Heart right ventricle (tissue), 16 donors: ENCODE data around the gene SHCBP1L. TPM values are rescaled to one million over a fixed set of nuclear protein-coding genes. Genes with fewer than 3 reads are reported as not detected.

Experiments used
- ATAC-seq, 8 donors: fragments of 200-7000 bp; cut with Tn5 transposase; one replicate each; pipeline ENCODE4 v1.9.1; 2020; ENCODE audit warnings: mild to moderate bottlenecking in 8 of 8, moderate library complexity in 8 of 8, moderate number of reproducible peaks in 1 of 8
- DNase-seq, 2 donors: peaks; one replicate each; pipeline ENCODE4 v3.0.0-alpha.2; 2020
- H3K27ac ChIP-seq, 10 donors: fragments of 200-600 bp; sonication (generic) in 2 of 10; one replicate each; pipeline versions ENCODE4 v1.5.0 to v1.8.0; 2020 to 2022; ENCODE audit warnings: mild to moderate bottlenecking in 3 of 10
- H3K27me3 ChIP-seq, 7 donors: fragments of 200-600 bp; one replicate each; pipeline ENCODE4 v1.8.0; 2021 to 2022; ENCODE audit warnings: mild to moderate bottlenecking in 2 of 7
- H3K36me3 ChIP-seq, 9 donors: fragments of 200-600 bp; sonication (generic) in 1 of 9; one replicate each; pipeline versions ENCODE4 v1.5.0 to v1.8.0; 2020 to 2022; ENCODE audit warnings: mild to moderate bottlenecking in 2 of 9
- H3K4me1 ChIP-seq, 9 donors: fragments of 200-600 bp; sonication (generic) in 1 of 9; one replicate each; pipeline versions ENCODE4 v1.5.0 to v1.8.0; 2020 to 2022; ENCODE audit warnings: mild to moderate bottlenecking in 4 of 9
- H3K4me3 ChIP-seq, 10 donors: fragments of 200-600 bp; sonication (generic) in 2 of 10; one replicate each; pipeline versions ENCODE4 v1.5.0 to v1.8.0; 2020 to 2022; ENCODE audit warnings: mild to moderate bottlenecking in 7 of 10, moderate library complexity in 2 of 10
- H3K9me3 ChIP-seq, 11 donors: fragments of 200-600 bp in 10 of 11; sonication (generic) in 2 of 11; one replicate each; pipeline versions ENCODE4 v1.5.0 to v1.8.0; 2013 to 2022; ENCODE audit warnings: mild to moderate bottlenecking in 2 of 11, control low read depth in 1 of 11, moderate library complexity in 1 of 11
- WGBS, 2 donors: extraction: QIAGEN DNeasy Blood & Tissue Kit; methylation state at CpG; one replicate each; pipeline ENCODE4 v1.1.7; 2013; ENCODE audit warnings: inconsistent platforms in 1 of 2; 5-methylcytosine and 5-hydroxymethylcytosine counted together
- intact Hi-C, 10 donors: fragments of 100-400 bp; cut with DNase I; formaldehyde crosslinking; loops; one replicate each; pipeline versions ENCODE4 v1.11.1 to v1.14.2; 2022
- polyA plus RNA-seq, 2 donors: library from polyadenylated mRNA; stranded (reverse); fragments of 200-250 nt; gene quantifications; one replicate each; pipeline ENCODE4 v1.2.3, GENCODE V29; 2013
- total RNA-seq, 10 donors: library from RNA; stranded (reverse); fragmentation: NEBNext Ultra II Directional in 3 of 10; extraction: Animal tissue kit (Norgen Biotek cat#: 25700) in 3 of 10; gene quantifications; one replicate each; pipeline versions ENCODE4 v1.2.1 to v1.2.4, GENCODE V29; 2021 to 2023
- TF ChIP-seq, protein P1 (sequence below), 9 donors: fragments of 200-600 bp; sonication (generic) in 2 of 9; IDR thresholded peaks; one replicate each; pipeline versions ENCODE4 v1.5.0 to v1.8.0; 2021 to 2022; ENCODE audit warnings: antibody characterized with exemption in 9 of 9, mild to moderate bottlenecking in 5 of 9, moderate library complexity in 1 of 9
- donor health status: Arrhythmogenic right ventricular cardiomyopathy.
- donor health status: ischemic (EF 13 %, LVEDD 7.1; RV severe dilation, severe dysfunction).
- donor health status: healthy with polysubstance abuse.
- donor health status: DM: no; HTN: yes; CAD: no.
- donor health status: DM: no; HTN: no; CAD: no.
- donor health status: ischemic (EF 25% LVEDD 6.9; RV normal size, moderate dysfunction).
- donor health status: ischemic (EF 25% LVEDD 5.7; RV mildly dilated, moderate dysfunction).
- donor health status: healthy.
- donor health status: DM: yes; HTN: yes; CAD: no.
- donor health status: Ischemic cardiomyopathy.
- donor health status: ischemic (EF 35%, LVEDD 5.7; RV mildly dilated, moderate dysfunction).
- donor health status: nonischemic (EF 11% LVEDD 7.7; RV severe dilation, severe dysfunction).
- donor health status: DM: yes; HTN: yes; CAD: no.
- donor health status: PGD.
- donor health status: ischemic (EF 29% LVEDD 5.4; RV normal size, mild dysfunction).
- donor health status: nonischemic (EF 23%, LVEDD 6.1; RV moderate dilation, normal function).

Gene SHCBP1L
- total and polyA plus RNA-seq, 12 donors, result 0.09 TPM; not detected in 11

- 74 to 86% methylated on average over 1 of the region's 1 CpG for WGBS, 2 donors
- no peaks in the 10 kb centered on the region for H3K9me3 ChIP-seq
- H3K36me3 ChIP-seq, result no peaks in the 10 kb centered on the region
- TF ChIP-seq, protein P1, sequence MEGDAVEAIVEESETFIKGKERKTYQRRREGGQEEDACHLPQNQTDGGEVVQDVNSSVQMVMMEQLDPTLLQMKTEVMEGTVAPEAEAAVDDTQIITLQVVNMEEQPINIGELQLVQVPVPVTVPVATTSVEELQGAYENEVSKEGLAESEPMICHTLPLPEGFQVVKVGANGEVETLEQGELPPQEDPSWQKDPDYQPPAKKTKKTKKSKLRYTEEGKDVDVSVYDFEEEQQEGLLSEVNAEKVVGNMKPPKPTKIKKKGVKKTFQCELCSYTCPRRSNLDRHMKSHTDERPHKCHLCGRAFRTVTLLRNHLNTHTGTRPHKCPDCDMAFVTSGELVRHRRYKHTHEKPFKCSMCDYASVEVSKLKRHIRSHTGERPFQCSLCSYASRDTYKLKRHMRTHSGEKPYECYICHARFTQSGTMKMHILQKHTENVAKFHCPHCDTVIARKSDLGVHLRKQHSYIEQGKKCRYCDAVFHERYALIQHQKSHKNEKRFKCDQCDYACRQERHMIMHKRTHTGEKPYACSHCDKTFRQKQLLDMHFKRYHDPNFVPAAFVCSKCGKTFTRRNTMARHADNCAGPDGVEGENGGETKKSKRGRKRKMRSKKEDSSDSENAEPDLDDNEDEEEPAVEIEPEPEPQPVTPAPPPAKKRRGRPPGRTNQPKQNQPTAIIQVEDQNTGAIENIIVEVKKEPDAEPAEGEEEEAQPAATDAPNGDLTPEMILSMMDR (IDR thresholded peaks at IDR 0.05), result no peak
- intact Hi-C loops, result no loop called here
- no peak overlapping the region for H3K4me3 ChIP-seq
- no peak for ATAC-seq
- no peaks in the 10 kb centered on the region for H3K4me1 ChIP-seq
- DNase-seq, result no peak
- H3K27me3 ChIP-seq, result peaks cover 0 to 11% (median 0%) of the 10 kb centered on the region in 7 donors
- H3K27ac ChIP-seq, result no peak overlapping the region
Measured at GRCh38 chr1:182925661-182926060, 27.3 kb downstream of the SHCBP1L start.

GRCh38 chr1:182917378-182917777, 35.6 kb downstream of the SHCBP1L start:
- no peak overlapping the region for H3K27ac ChIP-seq
- H3K36me3 ChIP-seq, result no peaks in the 10 kb centered on the region
- peaks cover 0 to 20% (median 0%) of the 10 kb centered on the region in 11 donors for H3K9me3 ChIP-seq
- TF ChIP-seq, protein P1 (IDR thresholded peaks at IDR 0.05), result no peak
- no peaks in the 10 kb centered on the region for H3K4me1 ChIP-seq
- no peak for DNase-seq
- H3K4me3 ChIP-seq, result no peak overlapping the region
- 86 to 91% methylated on average over 3 of the region's 3 CpGs for WGBS, 2 donors
- H3K27me3 ChIP-seq, result peaks cover 0 to 13% (median 0%) of the 10 kb centered on the region in 7 donors
- no peak for ATAC-seq
- intact Hi-C loops, result no loop called here

- DNase-seq (no peak), ATAC-seq (no peak)
- peaks cover 0 to 17% (median 0%) of the 10 kb centered on the region in 11 donors for H3K9me3 ChIP-seq
- H3K4me3 ChIP-seq, result no peak overlapping the region
- 94 to 100% methylated on average over 3 of the region's 3 CpGs for WGBS, 2 donors
- no peaks in the 10 kb centered on the region for H3K36me3 ChIP-seq
- intact Hi-C loops, result no loop called here
- TF ChIP-seq, protein P1 (IDR thresholded peaks at IDR 0.05), result no peak
- no peak overlapping the region for H3K27ac ChIP-seq
- no peaks in the 10 kb centered on the region for H3K4me1 ChIP-seq
- peaks cover 0 to under 1% (median 0%) of the 10 kb centered on the region in 7 donors for H3K27me3 ChIP-seq
Measured at GRCh38 chr1:182913401-182913800, 39.6 kb downstream of the SHCBP1L start.

DNA sequence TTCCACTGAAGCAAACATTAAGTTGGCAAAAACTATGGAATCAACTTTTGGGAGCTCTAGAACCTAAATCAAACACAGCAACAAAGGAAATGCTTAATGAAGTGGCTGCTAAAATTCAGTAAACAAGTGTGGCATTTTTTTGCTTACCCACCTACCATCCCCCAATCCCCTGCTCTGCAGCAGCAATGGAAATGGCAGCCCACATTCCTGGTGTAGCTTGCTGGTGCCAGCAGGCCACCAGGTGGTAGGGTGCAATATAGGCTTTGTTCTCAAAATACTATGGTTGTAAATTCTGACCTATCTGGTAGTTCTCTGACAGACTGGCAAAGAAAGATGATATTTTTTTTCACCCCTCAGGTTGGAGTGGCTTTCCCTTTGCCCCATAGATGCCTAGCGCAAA, 42.8 kb downstream of the SHCBP1L start:
- no peak for DNase-seq
- Histone ChIP-seq H3K27me3 (peaks cover 0 to 4% (median 0%) of the 10 kb centered on the region in 7 donors), H3K27ac (no peak overlapping the region), H3K4me3 (no peak overlapping the region), H3K4me1 (no peaks in the 10 kb centered on the region), H3K9me3 (peaks cover 0 to 15% (median 0%) of the 10 kb centered on the region in 11 donors), H3K36me3 (no peaks in the 10 kb centered on the region)
- TF ChIP-seq, protein P1 (IDR thresholded peaks at IDR 0.05), result no peak
- 100% methylated on average over 1 of the region's 1 CpG for WGBS, 2 donors
- intact Hi-C loops, result no loop called here
- ATAC-seq, result no peak
